ENCODE results near the gene SYNE2.

Gene SYNE2

GRCh38 chr14:63875311-63875710, 22.5 kb downstream of the SYNE2 start:
- DNase-seq (ENCODE audit: low read depth in 2 of 2): no peak

- DNase-seq (ENCODE audit: low read depth in 2 of 2): no peak
These were observed 24.7 kb downstream of the SYNE2 start for GRCh38 chr14:63877550-63877939.

- no peak for DNase-seq (ENCODE audit: low read depth in 2 of 2)
These were observed 25.2 kb downstream of the SYNE2 start for GRCh38 chr14:63878052-63878451.

GRCh38 chr14:63878792-63879191, 26.0 kb downstream of the SYNE2 start:
- no peak for DNase-seq (ENCODE audit: low read depth in 2 of 2)

GRCh38 chr14:63881926-63882325, 29.1 kb downstream of the SYNE2 start:
- DNase-seq (ENCODE audit: low read depth in 2 of 2): no peak

- DNase-seq (ENCODE audit: low read depth in 2 of 2): no peak
These were observed 35.1 kb downstream of the SYNE2 start for GRCh38 chr14:63887899-63888298.

GRCh38 chr14:63890553-63890952, 37.7 kb downstream of the SYNE2 start:
- DNase-seq (ENCODE audit: low read depth in 2 of 2): no peak

- no peak for DNase-seq (ENCODE audit: low read depth in 2 of 2)
These were observed 38.6 kb downstream of the SYNE2 start for GRCh38 chr14:63891148-63891975.

- no peak for DNase-seq (ENCODE audit: low read depth in 2 of 2)
These were observed 39.5 kb downstream of the SYNE2 start for GRCh38 chr14:63892265-63892664.

GRCh38 chr14:63893701-63894458, 41.1 kb downstream of the SYNE2 start:
- DNase-seq (ENCODE audit: low read depth in 2 of 2): no peak

GRCh38 chr14:63895510-63895909, 42.7 kb downstream of the SYNE2 start:
- DNase-seq (ENCODE audit: low read depth in 2 of 2): no peak

GRCh38 chr14:63896278-63896720, 43.5 kb downstream of the SYNE2 start:
- no peak for DNase-seq (ENCODE audit: low read depth in 2 of 2)

- DNase-seq (ENCODE audit: low read depth in 2 of 2): no peak
These were observed 44.9 kb downstream of the SYNE2 start for GRCh38 chr14:63897721-63898163.

GRCh38 chr14:63899953-63900352, 47.1 kb downstream of the SYNE2 start:
- DNase-seq (ENCODE audit: low read depth in 2 of 2): no peak

- DNase-seq (ENCODE audit: low read depth in 2 of 2): no peak
These were observed 48.8 kb downstream of the SYNE2 start for GRCh38 chr14:63901434-63902085.

GRCh38 chr14:63902375-63902976, 49.7 kb downstream of the SYNE2 start:
- DNase-seq (ENCODE audit: low read depth in 2 of 2): no peak

GRCh38 chr14:63904724-63905123, 51.9 kb downstream of the SYNE2 start:
- DNase-seq (ENCODE audit: low read depth in 2 of 2): no peak

- no peak for DNase-seq (ENCODE audit: low read depth in 2 of 2)
These were observed 52.6 kb downstream of the SYNE2 start for GRCh38 chr14:63905370-63905769.

- no peak for DNase-seq (ENCODE audit: low read depth in 2 of 2)
These were observed 56.0 kb downstream of the SYNE2 start for GRCh38 chr14:63908667-63909264.

GRCh38 chr14:63909984-63910383, 57.2 kb downstream of the SYNE2 start:
- DNase-seq (ENCODE audit: low read depth in 2 of 2): no peak

GRCh38 chr14:63910583-63911363, 58.0 kb downstream of the SYNE2 start:
- no peak for DNase-seq (ENCODE audit: low read depth in 2 of 2)

Measured in stimulated activated CD4-positive, alpha-beta T cell treated with anti-CD3 and anti-CD28 coated beads, Interleukin-12 subunit alpha, Interleukin-12 subunit beta, amount 100 ng/mL, for 24 hours (primary cell).